ENCODE data around the gene ENOX1. TPM values are rescaled to one million over a fixed set of nuclear protein-coding genes. Genes with fewer than 3 reads are reported as not detected.
"Not testable (repeated sequence)": the region's sequence is repeated elsewhere in the genome, so short reads cannot be mapped to it uniquely, and the experiment has no call there.

The ENOX1 gene
- total RNA-seq, 1 experiment from 2014 or later: 0.26 TPM

- no peak overlapping the region for H3K4me3 Mint-ChIP-seq
- ATAC-seq: no peak
- ChIA-PET CTCF (no interaction called here), POLR2A (no interaction called here)
- TF ChIP-seq TCF7 (CRISPR knock-in tag; IDR thresholded peaks at IDR 0.05; ENCODE audit: low read depth) (no peak), ZNF532 (CRISPR knock-in tag; IDR thresholded peaks at IDR 0.05; ENCODE audit: borderline replicate concordance) (no peak), PRDM15 (CRISPR knock-in tag; IDR thresholded peaks at IDR 0.05) (no peak), SMAD3 (CRISPR knock-in tag; IDR thresholded peaks at IDR 0.05; ENCODE audit: borderline replicate concordance) (no peak), HMGA2 (CRISPR knock-in tag; IDR thresholded peaks at IDR 0.05) (no peak), NFATC4 (CRISPR knock-in tag; IDR thresholded peaks at IDR 0.05) (no peak), FOXP4 (CRISPR knock-in tag; IDR thresholded peaks at IDR 0.05) (no peak), TEAD1 (CRISPR knock-in tag; IDR thresholded peaks at IDR 0.05) (no peak), ZSCAN18 (CRISPR knock-in tag; IDR thresholded peaks at IDR 0.05) (no peak), USF1 (CRISPR knock-in tag; IDR thresholded peaks at IDR 0.05) (no peak), ZNF232 (CRISPR knock-in tag; IDR thresholded peaks at IDR 0.05) (no peak), ATF1 (CRISPR knock-in tag; IDR thresholded peaks at IDR 0.05) (no peak), PRRX2 (CRISPR knock-in tag; IDR thresholded peaks at IDR 0.05) (no peak), E2F5 (CRISPR knock-in tag; IDR thresholded peaks at IDR 0.05) (no peak), ATF3 (CRISPR knock-in tag; conservative IDR thresholded peaks at IDR 0.05) (no peak)
- no peak overlapping the region for H3K27ac Mint-ChIP-seq
- no peak for DNase-seq (ENCODE audit: low spot score)
- H3K4me1 Mint-ChIP-seq: no peaks in the 10 kb centered on the region
- no peaks in the 10 kb centered on the region for H3K36me3 Mint-ChIP-seq
- H3K9me3 Mint-ChIP-seq: no peaks in the 10 kb centered on the region
- H3K27me3 Mint-ChIP-seq (ENCODE audit: low read depth): no peaks in the 10 kb centered on the region
These were observed 43.7 kb upstream of the ENOX1 start for GRCh38 chr13:43830497-43830881.

- DNase-seq (ENCODE audit: low spot score); POLR2A ChIA-PET; H3K36me3 Mint-ChIP-seq; ATAC-seq; H3K27me3 Mint-ChIP-seq (ENCODE audit: low read depth); H3K27ac Mint-ChIP-seq; H3K4me3 Mint-ChIP-seq; H3K4me1 Mint-ChIP-seq; CTCF ChIA-PET; H3K9me3 Mint-ChIP-seq: not testable (repeated sequence)
These were observed 37.9 kb upstream of the ENOX1 start for GRCh38 chr13:43824656-43825055.
